K562 (cell line): Measurements from ENCODE around the gene DAPP1. TPM values are rescaled to one million over a fixed set of nuclear protein-coding genes. Genes with fewer than 3 reads are reported as not detected.

ENCODE experiments used
- ATF3 ChIP-seq, 2 experiments: fragments of 450-650 bp in 1 of 2; sonication (generic) in 1 of 2; formaldehyde crosslinking in 1 of 2; IDR thresholded peaks in 1 of 2; conservative IDR thresholded peaks in 1 of 2; 2 replicates each; pipeline versions ENCODE4 v1.6.1 to v1.8.1; 2016 to 2023; ENCODE audit warnings: mild to moderate bottlenecking in 2 of 2, moderate library complexity in 2 of 2, inconsistent platforms in 1 of 2, missing genetic modification reagents in 1 of 2
- BHLHE40 ChIP-seq: IDR thresholded peaks from 2 replicates; pipeline ENCODE4 v1.6.1; 2011; ENCODE audit warnings: low read length, improper control_type of control experiment
- CBFB ChIP-seq: sonication (generic); formaldehyde crosslinking; IDR thresholded peaks from 2 replicates; pipeline ENCODE4 v1.4.0; 2020; ENCODE audit warnings: mild to moderate bottlenecking, missing genetic modification reagents
- XRCC5 ChIP-seq: fragments of 200-400 bp; formaldehyde crosslinking; IDR thresholded peaks from 2 replicates; pipeline ENCODE4 v1.6.1; 2017; ENCODE audit warnings: low read depth, mild to moderate bottlenecking, low read length
- ZNF318 ChIP-seq, 2 experiments: fragments of 450-650 bp; IDR thresholded peaks; 2 replicates each; pipeline ENCODE4 v1.6.1; 2016; ENCODE audit warnings: mild to moderate bottlenecking in 2 of 2, borderline replicate concordance in 1 of 2, low read depth in 1 of 2, moderate library complexity in 1 of 2
- polyA plus RNA-seq, 8 experiments: library from polyadenylated mRNA; depleted of rRNA in 4 of 8; stranded (reverse) in 5 of 8; unstranded in 3 of 8; fragments of >200 nt; fragmentation: Nextera tagmentation in 2 of 8; fragmentation: Illumina TruSeq in 1 of 8; extraction: Ambion mirVana in 2 of 8; extraction: Trizol in 1 of 8; gene quantifications; 2 replicates each; pipeline versions ENCODE4 v1.2.1 to v1.2.3, GENCODE V29; 2011 to 2014; ENCODE audit warnings: inconsistent platforms in 1 of 8, missing spikeins in 1 of 8
- total RNA-seq, 7 experiments: library from RNA; depleted of rRNA in 6 of 7; stranded (reverse); fragments of >200 nt in 6 of 7; fragmentation: Illumina TruSeq in 2 of 7; extraction: Trizol in 2 of 7; gene quantifications; 2 replicates each; pipeline versions ENCODE4 v1.2.1 to v1.2.3, GENCODE V29; 2011 to 2021; ENCODE audit warnings: low replicate concordance in 1 of 7

Gene DAPP1
- total and polyA plus RNA-seq, 9 of the 15 experiments (the other 6 are each of a cell fraction or from before 2014, with no cell fraction given) = 1.9 to 7.2 (median 3.6) TPM

- TF ChIP-seq ATF3 (IDR thresholded peaks at IDR 0.05) = no peak
- no peak for TF ChIP-seq ATF3 (CRISPR knock-in tag; conservative IDR thresholded peaks at IDR 0.05)
- TF ChIP-seq CBFB (CRISPR knock-in tag) = no peak
- no peak for TF ChIP-seq XRCC5
- no peak for TF ChIP-seq BHLHE40
- TF ChIP-seq ZNF318 (IDR thresholded peaks at IDR 0.05; ENCODE audit: borderline replicate concordance in 1 of 2, low read depth in 1 of 2) = no peak
These were observed 5.4 kb downstream of the DAPP1 start (continued) for GRCh38 chr4:99821918-99822503.
